ENCODE results near the gene SH3BP5L.

Gene SH3BP5L

DNA sequence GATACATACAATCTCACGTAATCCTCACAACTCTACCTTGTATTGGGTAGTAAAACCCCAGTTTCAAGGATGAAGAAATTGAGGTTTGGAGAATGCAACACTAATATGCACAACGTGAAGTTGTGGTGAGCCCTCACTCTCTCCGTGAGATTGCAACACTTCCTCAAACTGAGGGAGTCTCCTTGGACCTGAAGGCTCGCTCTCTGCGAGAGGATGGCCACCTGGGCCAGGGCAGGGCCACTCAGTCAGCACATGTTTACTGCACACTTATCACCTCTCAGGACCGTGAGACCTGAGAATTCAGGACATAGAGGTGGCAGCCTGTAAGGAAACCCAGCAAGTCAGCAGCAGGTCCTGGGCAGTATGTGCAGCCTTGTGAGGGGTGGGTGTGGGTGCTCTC is 8.7 kb downstream of the SH3BP5L start:
- H3K27ac ChIP-seq, result no peak overlapping the region
- no peak overlapping the region for H3K4me3 ChIP-seq (ENCODE audit: low read depth, low read length)
- H3K36me3 ChIP-seq (replicated peaks), result peaks cover 62% of the 10 kb centered on the region
- DNase-seq, result no peak
- H3K27me3 ChIP-seq (replicated peaks), result no peaks in the 10 kb centered on the region
- TF ChIP-seq, protein P1, sequence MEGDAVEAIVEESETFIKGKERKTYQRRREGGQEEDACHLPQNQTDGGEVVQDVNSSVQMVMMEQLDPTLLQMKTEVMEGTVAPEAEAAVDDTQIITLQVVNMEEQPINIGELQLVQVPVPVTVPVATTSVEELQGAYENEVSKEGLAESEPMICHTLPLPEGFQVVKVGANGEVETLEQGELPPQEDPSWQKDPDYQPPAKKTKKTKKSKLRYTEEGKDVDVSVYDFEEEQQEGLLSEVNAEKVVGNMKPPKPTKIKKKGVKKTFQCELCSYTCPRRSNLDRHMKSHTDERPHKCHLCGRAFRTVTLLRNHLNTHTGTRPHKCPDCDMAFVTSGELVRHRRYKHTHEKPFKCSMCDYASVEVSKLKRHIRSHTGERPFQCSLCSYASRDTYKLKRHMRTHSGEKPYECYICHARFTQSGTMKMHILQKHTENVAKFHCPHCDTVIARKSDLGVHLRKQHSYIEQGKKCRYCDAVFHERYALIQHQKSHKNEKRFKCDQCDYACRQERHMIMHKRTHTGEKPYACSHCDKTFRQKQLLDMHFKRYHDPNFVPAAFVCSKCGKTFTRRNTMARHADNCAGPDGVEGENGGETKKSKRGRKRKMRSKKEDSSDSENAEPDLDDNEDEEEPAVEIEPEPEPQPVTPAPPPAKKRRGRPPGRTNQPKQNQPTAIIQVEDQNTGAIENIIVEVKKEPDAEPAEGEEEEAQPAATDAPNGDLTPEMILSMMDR (IDR thresholded peaks at IDR 0.05; ENCODE audit: low read depth, low read length, missing control alignments), result no peak
- in situ Hi-C loops (cut with HindIII; ENCODE audit: low pct_ligation_motif_present, low sequenced_read_pairs), result no loop called here

DNA sequence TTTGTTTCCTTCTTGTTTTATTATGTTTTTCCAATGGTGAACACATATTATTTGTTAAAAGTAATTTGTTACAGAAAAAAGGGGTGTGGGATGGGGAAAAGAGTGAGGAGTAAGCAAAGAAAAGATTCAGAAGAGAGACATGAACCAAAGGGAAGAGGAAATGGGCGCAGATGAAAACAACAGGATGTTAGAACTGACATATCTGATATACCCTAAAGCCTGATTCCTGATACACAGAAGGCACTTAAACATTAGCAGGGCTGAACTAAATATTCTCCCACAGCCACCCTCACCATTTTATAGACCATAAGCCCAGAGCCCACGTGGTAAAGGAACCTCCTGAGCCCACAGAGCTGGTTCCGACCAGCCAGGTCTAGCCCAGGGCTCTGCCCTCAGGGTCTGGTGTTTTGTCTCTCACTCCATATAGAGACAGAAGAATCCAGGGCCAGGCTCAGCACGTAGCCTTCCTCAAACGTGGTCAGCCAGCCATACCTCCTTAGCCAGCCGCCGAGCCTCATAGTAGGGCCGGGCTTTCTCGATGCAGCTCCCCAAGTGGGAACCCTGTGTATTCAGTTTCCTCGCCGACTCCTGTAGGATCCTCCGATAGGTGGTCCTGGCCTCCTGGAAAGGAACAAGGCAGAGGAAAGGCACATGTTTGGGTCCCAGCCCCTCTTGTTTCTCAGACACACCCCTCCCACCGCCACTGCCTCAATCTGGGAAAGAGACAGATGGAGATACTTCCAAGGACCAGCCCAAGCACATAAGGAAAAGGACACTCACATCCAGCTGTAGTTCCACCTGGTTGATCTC is 9.5 kb downstream of the SH3BP5L start:
- H3K27me3 ChIP-seq (replicated peaks), result no peaks in the 10 kb centered on the region
- H3K36me3 ChIP-seq (replicated peaks), result peaks cover 66% of the 10 kb centered on the region
- no peak overlapping the region for H3K4me3 ChIP-seq (ENCODE audit: low read depth, low read length)
- no peak for DNase-seq
- TF ChIP-seq, protein P1 (IDR thresholded peaks at IDR 0.05; ENCODE audit: low read depth, low read length, missing control alignments), result no peak
- in situ Hi-C loops (cut with HindIII; ENCODE audit: low pct_ligation_motif_present, low sequenced_read_pairs), result no loop called here
- no peak overlapping the region for H3K27ac ChIP-seq

DNA sequence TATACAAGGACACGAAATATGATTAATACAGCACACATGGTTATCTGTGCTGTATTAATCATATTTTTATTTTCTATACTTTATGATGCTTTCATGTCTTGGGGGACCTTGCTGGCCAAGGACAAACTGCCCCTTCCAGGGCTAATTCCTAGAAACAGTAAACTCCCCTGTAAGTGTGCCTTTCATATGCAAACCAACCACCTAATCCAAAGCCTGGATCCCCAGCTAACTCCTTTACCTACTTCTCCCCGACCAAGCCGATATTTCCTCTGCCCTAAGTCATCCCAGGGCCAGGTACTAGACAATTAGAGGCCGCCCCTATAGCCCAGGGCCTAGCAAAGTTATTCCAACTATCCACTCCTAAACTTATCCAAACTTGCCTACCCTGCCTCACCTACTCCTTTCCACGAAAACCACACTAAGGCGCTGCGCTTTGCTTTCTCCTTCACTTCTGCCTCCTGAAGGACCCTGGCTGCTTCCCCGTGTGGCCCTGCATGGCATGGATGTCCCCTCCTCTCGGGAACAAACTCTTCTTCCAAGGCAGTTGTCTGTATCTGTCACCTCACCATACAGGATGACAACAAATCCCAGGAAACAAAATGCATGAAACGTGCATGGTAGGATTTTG is 10.2 kb downstream of the SH3BP5L start:
- TF ChIP-seq, protein P1 (IDR thresholded peaks at IDR 0.05; ENCODE audit: low read depth, low read length, missing control alignments), result no peak
- no peak overlapping the region for H3K4me3 ChIP-seq (ENCODE audit: low read depth, low read length)
- no peaks in the 10 kb centered on the region for H3K27me3 ChIP-seq (replicated peaks)
- in situ Hi-C loops (cut with HindIII; ENCODE audit: low pct_ligation_motif_present, low sequenced_read_pairs), result no loop called here
- DNase-seq, result no peak
- no peak overlapping the region for H3K27ac ChIP-seq
- H3K36me3 ChIP-seq (replicated peaks), result peaks cover 58% of the 10 kb centered on the region

DNA sequence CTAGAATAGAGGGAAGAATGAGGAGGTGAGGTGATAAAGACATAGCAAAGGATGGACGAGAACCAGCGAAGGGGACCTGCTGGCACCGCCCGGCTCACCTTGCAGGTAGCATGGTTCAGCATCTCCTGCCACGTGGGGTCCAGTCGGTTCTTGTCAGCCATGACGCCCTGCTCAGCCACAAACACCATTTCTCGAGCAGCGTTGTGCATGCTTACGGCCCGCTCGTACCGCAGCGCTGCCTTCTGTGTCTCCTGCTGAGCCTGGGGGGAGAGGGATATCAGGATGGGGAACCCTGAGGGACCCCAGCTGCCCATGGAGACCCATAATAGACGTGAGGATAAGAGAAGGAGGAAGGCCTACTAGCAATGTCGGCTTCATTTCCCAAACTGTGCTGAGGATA is 11.4 kb downstream of the SH3BP5L start:
- peaks cover 54% of the 10 kb centered on the region for H3K36me3 ChIP-seq (replicated peaks)
- TF ChIP-seq, protein P1 (IDR thresholded peaks at IDR 0.05; ENCODE audit: low read depth, low read length, missing control alignments), result no peak

DNA sequence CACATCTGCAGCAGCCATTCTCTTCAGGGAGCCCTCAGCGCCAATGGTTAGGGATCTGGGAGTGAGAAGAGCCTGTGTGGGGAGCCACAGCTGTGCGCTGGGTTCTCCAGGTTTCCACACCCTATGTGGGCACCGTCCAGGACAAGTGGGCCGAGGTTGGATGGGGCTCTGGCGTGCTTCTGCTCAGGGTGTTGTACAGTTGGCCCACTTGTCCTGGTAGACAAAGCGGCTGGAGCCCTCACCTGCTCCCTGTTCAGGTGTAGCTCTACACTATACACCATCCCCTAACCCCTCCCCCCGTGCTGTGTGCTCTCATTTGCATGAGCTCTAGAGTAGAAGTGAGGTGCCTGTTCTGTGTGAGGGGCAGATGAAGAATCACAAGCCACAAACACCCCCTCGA is 12.2 kb downstream of the SH3BP5L start:
- Histone ChIP-seq H3K36me3 (replicated peaks) (peaks cover 49% of the 10 kb centered on the region), H3K4me3 (ENCODE audit: low read depth, low read length) (no peak overlapping the region), H3K27me3 (replicated peaks) (no peaks in the 10 kb centered on the region), H3K27ac (no peak overlapping the region)
- no peak for DNase-seq
- in situ Hi-C loops (cut with HindIII; ENCODE audit: low pct_ligation_motif_present, low sequenced_read_pairs), result no loop called here
- TF ChIP-seq, protein P1 (IDR thresholded peaks at IDR 0.05; ENCODE audit: low read depth, low read length, missing control alignments), result no peak

More for the DNA sequence above, 11.4 kb downstream of the SH3BP5L start:
- Histone ChIP-seq H3K4me3 (ENCODE audit: low read depth, low read length) (no peak overlapping the region), H3K27me3 (replicated peaks) (no peaks in the 10 kb centered on the region), H3K27ac (no peak overlapping the region)
- DNase-seq, result no peak
- in situ Hi-C loops (cut with HindIII; ENCODE audit: low pct_ligation_motif_present, low sequenced_read_pairs), result no loop called here
